SU-DHL-6 (cell line): ENCODE data around the gene MED29.
A peak's percentile ranks its signal among the peaks of the same experiment; 100 is the strongest.

Source experiments
- H2AFZ ChIP-seq: fragments of 200-600 bp; sonication (generic); 2 replicates; pipeline ENCODE4 v1.6.1; 2014; ENCODE audit warnings: low read depth, mild to moderate bottlenecking, moderate library complexity, mixed read lengths, antibody characterized with exemption, low read length; ENCODE audit not compliant: severe bottlenecking
- H3F3A ChIP-seq: fragments of 200-600 bp; shearing (Covaris generic); 2 replicates; pipeline ENCODE4 v1.6.0; 2016; ENCODE audit warnings: antibody characterized with exemption, mild to moderate bottlenecking; ENCODE audit not compliant: insufficient read depth
- H3K27ac ChIP-seq: fragments of 200-600 bp; sonication (generic); 2 replicates; pipeline ENCODE4 v1.5.1; 2016; ENCODE audit warnings: low read depth, mild to moderate bottlenecking, low read length, moderate library complexity, mixed read lengths
- H3K27me3 ChIP-seq: fragments of 200-600 bp; sonication (generic), shearing (Covaris generic); 2 replicates; pipeline ENCODE4 v1.6.0; 2014; ENCODE audit warnings: mild to moderate bottlenecking, low read length
- H3K36me3 ChIP-seq: fragments of 200-600 bp; sonication (generic); 2 replicates; pipeline ENCODE4 v1.6.1; 2014; ENCODE audit warnings: mild to moderate bottlenecking, low read length, mixed read lengths
- H3K4me2 ChIP-seq: fragments of 300-600, 200-600 bp; shearing (Covaris generic), sonication (generic); 2 replicates; pipeline ENCODE4 v1.6.0; 2014; ENCODE audit warnings: low read length, low read depth, mild to moderate bottlenecking; ENCODE audit not compliant: poor library complexity, severe bottlenecking
- H3K4me3 ChIP-seq: fragments of 200-600 bp; sonication (generic); 2 replicates; pipeline ENCODE4 v1.5.1; 2014; ENCODE audit warnings: antibody characterized with exemption, low read length, mild to moderate bottlenecking, mixed read lengths; ENCODE audit not compliant: insufficient read depth, poor library complexity, severe bottlenecking
- H3K79me2 ChIP-seq: fragments of 200-600 bp; sonication (generic); 2 replicates; pipeline ENCODE4 v1.6.1; 2014; ENCODE audit warnings: mild to moderate bottlenecking, low read length, moderate library complexity; ENCODE audit not compliant: insufficient read depth
- H3K9ac ChIP-seq: fragments of 200-600 bp; sonication (generic); 2 replicates; pipeline ENCODE4 v1.7.0; 2014; ENCODE audit warnings: mild to moderate bottlenecking, low read length
- H3K9me2 ChIP-seq: fragments of 200-600 bp; sonication (generic); replicated peaks from 2 replicates; pipeline ENCODE4 v1.6.1; 2014; ENCODE audit warnings: low read length; ENCODE audit not compliant: insufficient read depth
- H3K9me3 ChIP-seq: fragments of 200-600 bp; sonication (generic); 2 replicates; pipeline ENCODE4 v1.6.1; 2014; ENCODE audit warnings: low read length, mixed read lengths; ENCODE audit not compliant: insufficient read depth
- H4K20me1 ChIP-seq: fragments of 200-600 bp; sonication (generic); 2 replicates; pipeline ENCODE4 v1.6.1; 2014; ENCODE audit warnings: low read depth, mild to moderate bottlenecking, antibody characterized with exemption, low read length, moderate library complexity, mixed read lengths
- EZH2phosphoT487 ChIP-seq: fragments of 200-600 bp; sonication (generic), shearing (Covaris generic); conservative IDR thresholded peaks from 2 replicates; pipeline ENCODE4 v1.6.1; 2018; ENCODE audit warnings: mild to moderate bottlenecking, antibody characterized with exemption, low read length, moderate library complexity, mixed read lengths
- TF ChIP-seq, protein P1 (sequence below): fragments of 200-600 bp; sonication (generic); IDR thresholded peaks from one replicate; pipeline ENCODE4 v1.5.1; 2017; ENCODE audit warnings: antibody characterized with exemption, mild to moderate bottlenecking, low read length, moderate library complexity; ENCODE audit not compliant: insufficient read depth, poor library complexity, severe bottlenecking

MED29 gene

DNA sequence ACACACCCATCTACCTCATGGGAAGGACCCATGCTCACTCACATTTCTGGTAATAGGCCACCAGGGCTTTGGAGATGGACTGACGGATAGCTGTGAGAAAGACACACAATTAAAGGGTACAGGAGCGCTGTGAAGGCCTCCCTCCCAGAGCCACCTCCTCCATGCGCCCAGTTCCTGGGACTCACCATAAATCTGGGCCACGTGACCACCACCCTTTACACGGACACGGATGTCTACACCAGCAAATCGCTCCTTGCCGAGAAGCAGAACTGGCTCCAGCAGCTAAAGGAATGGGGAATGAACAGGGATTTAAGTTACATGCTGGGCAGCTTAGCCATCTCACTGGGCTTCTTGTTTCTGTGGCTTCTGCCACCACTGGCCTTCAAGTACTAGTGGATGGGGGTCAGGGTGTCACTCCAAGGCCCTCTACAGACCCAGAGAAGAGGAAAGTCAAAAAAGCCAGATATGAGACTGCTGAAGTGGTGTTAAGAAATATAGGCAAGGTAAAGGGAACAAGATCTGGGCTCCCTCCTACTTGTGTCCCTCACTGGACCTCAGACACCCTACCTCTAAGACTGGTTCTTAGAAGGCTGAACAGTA is 42.4 kb downstream of the MED29 start:
- Histone ChIP-seq H3K79me2 (peaks cover 26% of the 10 kb centered on the region), H3K27me3 (no peaks in the 10 kb centered on the region), H4K20me1 (peaks cover 16% of the 10 kb centered on the region), H3K9ac (0 out of 2 replicates have a peak overlapping the region, but pooled peaks have one; percentile 98), H3K36me3 (peaks cover 25% of the 10 kb centered on the region), H3F3A (peaks cover 46% of the 10 kb centered on the region), H3K27ac (no peak overlapping the region), H3K4me2 (peak overlapping the region; percentile 85), H3K9me3 (no peaks in the 10 kb centered on the region), H2AFZ (no peak overlapping the region), H3K4me3 (no peak overlapping the region), H3K9me2 (no peaks in the 10 kb centered on the region)
- TF ChIP-seq, protein P1, sequence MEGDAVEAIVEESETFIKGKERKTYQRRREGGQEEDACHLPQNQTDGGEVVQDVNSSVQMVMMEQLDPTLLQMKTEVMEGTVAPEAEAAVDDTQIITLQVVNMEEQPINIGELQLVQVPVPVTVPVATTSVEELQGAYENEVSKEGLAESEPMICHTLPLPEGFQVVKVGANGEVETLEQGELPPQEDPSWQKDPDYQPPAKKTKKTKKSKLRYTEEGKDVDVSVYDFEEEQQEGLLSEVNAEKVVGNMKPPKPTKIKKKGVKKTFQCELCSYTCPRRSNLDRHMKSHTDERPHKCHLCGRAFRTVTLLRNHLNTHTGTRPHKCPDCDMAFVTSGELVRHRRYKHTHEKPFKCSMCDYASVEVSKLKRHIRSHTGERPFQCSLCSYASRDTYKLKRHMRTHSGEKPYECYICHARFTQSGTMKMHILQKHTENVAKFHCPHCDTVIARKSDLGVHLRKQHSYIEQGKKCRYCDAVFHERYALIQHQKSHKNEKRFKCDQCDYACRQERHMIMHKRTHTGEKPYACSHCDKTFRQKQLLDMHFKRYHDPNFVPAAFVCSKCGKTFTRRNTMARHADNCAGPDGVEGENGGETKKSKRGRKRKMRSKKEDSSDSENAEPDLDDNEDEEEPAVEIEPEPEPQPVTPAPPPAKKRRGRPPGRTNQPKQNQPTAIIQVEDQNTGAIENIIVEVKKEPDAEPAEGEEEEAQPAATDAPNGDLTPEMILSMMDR, result no peak

DNA sequence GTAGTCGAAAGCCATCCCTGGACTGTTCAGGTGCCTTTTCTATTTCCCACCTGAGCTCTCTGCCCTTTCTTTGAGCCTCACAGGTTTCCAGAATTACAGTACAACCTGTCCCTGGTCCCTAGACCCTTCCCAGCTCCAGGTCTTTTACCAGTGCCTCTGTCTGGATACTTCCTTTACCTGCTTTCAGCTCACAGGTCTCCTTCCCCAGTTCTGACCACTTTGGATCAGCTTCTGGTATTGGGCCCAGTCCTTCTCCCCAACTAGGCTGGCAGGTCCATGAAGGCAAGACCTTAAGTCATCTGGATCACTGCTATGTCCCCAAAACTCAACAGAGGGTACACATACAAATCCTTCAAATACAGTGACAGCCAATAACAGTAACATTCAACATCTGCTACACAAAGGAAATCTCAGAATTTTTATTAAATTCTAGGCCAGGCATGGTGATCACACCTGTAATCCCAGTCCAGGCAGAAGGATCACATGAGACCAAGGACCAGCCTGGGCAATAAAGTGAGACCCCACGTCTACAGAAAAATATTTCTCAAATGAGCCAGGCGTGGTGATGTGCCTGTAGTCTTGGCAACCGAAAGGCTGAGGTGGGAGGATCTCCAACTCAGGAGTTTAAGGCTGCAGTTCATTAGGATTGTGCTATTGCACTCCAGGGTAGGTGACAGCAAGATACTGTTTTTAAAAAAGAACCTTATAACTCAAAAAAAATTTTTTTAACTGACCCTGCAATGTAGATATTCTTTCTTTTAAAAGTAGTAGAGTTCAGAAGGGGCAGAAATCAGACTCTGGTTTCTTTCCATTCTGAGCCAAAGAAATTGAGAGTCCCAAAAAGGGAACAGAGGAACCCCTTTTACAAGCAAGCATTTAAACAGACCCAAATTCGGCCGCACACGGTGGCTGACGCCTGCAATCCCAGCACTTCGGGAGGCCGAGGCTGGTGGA is 43.2 kb downstream of the MED29 start:
- TF ChIP-seq, protein P1, result no peak
- TF ChIP-seq EZH2phosphoT487, result no peak
- peak overlapping the region; percentile 55 for H3K27ac ChIP-seq
- H3F3A ChIP-seq, result peaks cover 43% of the 10 kb centered on the region

GRCh38 chr19:39435499-39436349 is 44.5 kb downstream of the MED29 start, which contains the start of gene RPS16:
TSS of gene RPS16 (minus strand) at chr19:39435949. CDS start at chr19:39435895, 54 bp downstream.
- H3K36me3 ChIP-seq, result peaks cover 25% of the 10 kb centered on the region
- peak within 1 kb of the TSS; percentile 95 for H3K4me3 ChIP-seq
- peak within 1 kb of the TSS; percentile 55 for H3K27ac ChIP-seq
- H4K20me1 ChIP-seq, result peaks cover 16% of the 10 kb centered on the region
- H3K9me3 ChIP-seq, result no peaks in the 10 kb centered on the region
- H3K4me2 ChIP-seq, result peak within 1 kb of the TSS; percentile 90
- peaks cover 26% of the 10 kb centered on the region for H3K79me2 ChIP-seq
- no peak within 1 kb of the TSS for H2AFZ ChIP-seq
- peaks cover 38% of the 10 kb centered on the region for H3F3A ChIP-seq
- no peaks in the 10 kb centered on the region for H3K27me3 ChIP-seq
- TF ChIP-seq EZH2phosphoT487, result no peak
- TF ChIP-seq, protein P1, result no peak
- no peaks in the 10 kb centered on the region for H3K9me2 ChIP-seq
- peak within 1 kb of the TSS; percentile 98 for H3K9ac ChIP-seq

More for the DNA sequence above, 43.2 kb downstream of the MED29 start:
- no peak overlapping the region for H2AFZ ChIP-seq
- peaks cover 16% of the 10 kb centered on the region for H4K20me1 ChIP-seq
- H3K9me3 ChIP-seq, result no peaks in the 10 kb centered on the region
- no peaks in the 10 kb centered on the region for H3K27me3 ChIP-seq
- H3K4me2 ChIP-seq, result peak overlapping the region; percentile 85
- peaks cover 26% of the 10 kb centered on the region for H3K79me2 ChIP-seq
- H3K36me3 ChIP-seq, result peaks cover 25% of the 10 kb centered on the region
- H3K4me3 ChIP-seq, result peak overlapping the region; percentile 95
- peak overlapping the region; percentile 98 for H3K9ac ChIP-seq
- no peaks in the 10 kb centered on the region for H3K9me2 ChIP-seq
